ENCODE data around the gene FBXL19. TPM values are rescaled to one million over a fixed set of nuclear protein-coding genes. Genes with fewer than 3 reads are reported as not detected.

Gene FBXL19
- total RNA-seq, 1 experiment from 2014 or later, result 84.3 TPM

- TF ChIP-seq HMGXB4 (CRISPR knock-in tag; IDR thresholded peaks at IDR 0.05), result no peak
- peak; percentile 68; the same call in 1 of the 2 replicates for TF ChIP-seq ZBTB43 (CRISPR knock-in tag; IDR thresholded peaks at IDR 0.05)
- no peak for TF ChIP-seq E2F5 (CRISPR knock-in tag; IDR thresholded peaks at IDR 0.05)
- TF ChIP-seq CREM (CRISPR knock-in tag; IDR thresholded peaks at IDR 0.05), result no peak
- TF ChIP-seq IRF1 (CRISPR knock-in tag; IDR thresholded peaks at IDR 0.05), result no peak
- TF ChIP-seq NFE2L1 (CRISPR knock-in tag; IDR thresholded peaks at IDR 0.05), result peak; percentile 16; the same call in 1 of the 2 replicates
These were observed 27.6 kb upstream of the FBXL19 start (continued) for GRCh38 chr16:30895627-30896260.

GRCh38 chr16:30896261-30896888, 27.0 kb upstream of the FBXL19 start, which contains the start of gene CTF1:
Gene CTF1 (plus strand): TSS chr16:30896614. CDS start chr16:30896644, 30 bp downstream.
- peak; percentile 77 for DNase-seq (ENCODE audit: low spot score)
- CTCF ChIA-PET, result interaction anchor here (0.6 to 2.6 kb wide), 6 partner anchors 27 to 83 kb away, joined by 3 to 24 read pairs (median 5); partner anchors contain the start of gene FBXL19
- H3K9me3 Mint-ChIP-seq, result no peaks in the 10 kb centered on the region
- H3K27me3 Mint-ChIP-seq (ENCODE audit: low read depth), result peaks cover 43% of the 10 kb centered on the region
- POLR2A ChIA-PET, result interaction anchor here (0.7 to 1.5 kb wide), 5 partner anchors 15 to 119 kb away, joined by 3 to 6 read pairs (median 3); no protein-coding TSS in a partner anchor
- H3K36me3 Mint-ChIP-seq, result no peaks in the 10 kb centered on the region
- H3K4me1 Mint-ChIP-seq, result peaks cover 24% of the 10 kb centered on the region
- peak; percentile 47 for ATAC-seq
- peak within 1 kb of the TSS; percentile 99 for H3K27ac Mint-ChIP-seq
- H3K4me3 Mint-ChIP-seq, result peak within 1 kb of the TSS; percentile 86
- no peak for TF ChIP-seq ZNF423 (CRISPR knock-in tag; IDR thresholded peaks at IDR 0.05)
- no peak for TF ChIP-seq HMGA2 (CRISPR knock-in tag; IDR thresholded peaks at IDR 0.05)
- no peak for TF ChIP-seq IRF1 (CRISPR knock-in tag; IDR thresholded peaks at IDR 0.05)
- TF ChIP-seq NR3C1 (CRISPR knock-in tag; conservative IDR thresholded peaks at IDR 0.05; ENCODE audit: low read depth), result no peak
- TF ChIP-seq KAT7 (CRISPR knock-in tag; IDR thresholded peaks at IDR 0.05; ENCODE audit: borderline replicate concordance), result no peak
- TF ChIP-seq GABPB1 (CRISPR knock-in tag; IDR thresholded peaks at IDR 0.05), result no peak
- TF ChIP-seq ETV6 (CRISPR knock-in tag; IDR thresholded peaks at IDR 0.05), result peak; percentile 37; the same call in 1 of the 2 replicates
- peak; percentile 39; the same call in 1 of the 2 replicates for TF ChIP-seq USF1 (CRISPR knock-in tag; IDR thresholded peaks at IDR 0.05)
- TF ChIP-seq CBFB (CRISPR knock-in tag; IDR thresholded peaks at IDR 0.05; ENCODE audit: low read depth), result no peak
- TF ChIP-seq FOXP1 (CRISPR knock-in tag; IDR thresholded peaks at IDR 0.05; ENCODE audit: borderline replicate concordance), result no peak
- 0 out of 2 replicates have a peak, but pooled peaks have one; percentile 34 for TF ChIP-seq FOXP4 (CRISPR knock-in tag; IDR thresholded peaks at IDR 0.05)
- no peak for TF ChIP-seq ZNF396 (CRISPR knock-in tag; IDR thresholded peaks at IDR 0.05; ENCODE audit: borderline replicate concordance)
- TF ChIP-seq MAX (CRISPR knock-in tag; IDR thresholded peaks at IDR 0.05), result peak; percentile 35; the same call in 1 of the 2 replicates
- no peak for TF ChIP-seq MYBL2 (CRISPR knock-in tag; IDR thresholded peaks at IDR 0.05)
- 0 out of 2 replicates have a peak, but pooled peaks have one; percentile 41 for TF ChIP-seq PREB (CRISPR knock-in tag; IDR thresholded peaks at IDR 0.05; ENCODE audit: borderline replicate concordance)
- TF ChIP-seq NFYB (CRISPR knock-in tag; conservative IDR thresholded peaks at IDR 0.05; ENCODE audit: low read depth), result peak; percentile 73
- TF ChIP-seq ATF1 (CRISPR knock-in tag; IDR thresholded peaks at IDR 0.05), result no peak
- 0 out of 2 replicates have a peak, but pooled peaks have one; percentile 18 for TF ChIP-seq TEAD1 (CRISPR knock-in tag; IDR thresholded peaks at IDR 0.05)

Data from WTC11 (cell line).